Measurements from ENCODE around the gene KMT2D. TPM values are rescaled to one million over a fixed set of nuclear protein-coding genes. Genes with fewer than 3 reads are reported as not detected.
A peak's percentile ranks its signal among the peaks of the same experiment; 100 is the strongest.

Gene KMT2D
- total RNA-seq, 1 donor from 2014 or later, result 86.9 TPM

DNA sequence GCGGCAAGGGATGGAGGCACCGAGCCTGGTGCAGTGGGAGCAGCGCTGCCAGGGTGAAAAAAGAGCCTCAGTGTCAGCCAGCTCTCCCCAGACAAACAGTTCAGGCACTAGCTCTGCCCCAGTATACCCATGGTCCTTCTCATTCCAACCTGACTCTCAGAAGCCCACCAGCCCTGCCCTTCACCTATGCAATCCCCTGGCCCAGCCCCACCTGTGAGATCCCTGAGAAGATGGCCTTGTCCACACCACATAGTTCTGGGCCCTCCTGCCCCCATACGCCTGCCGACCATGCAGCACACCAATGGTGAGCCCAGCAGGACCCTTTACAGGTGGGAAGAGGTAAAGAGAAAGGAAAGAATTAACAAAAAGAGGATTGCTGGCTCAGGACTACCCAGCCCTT, 6.5 kb downstream of the KMT2D start:
- no peak for TF ChIP-seq EZH2 (IDR thresholded peaks at IDR 0.05; ENCODE audit: insufficient read depth, low read length)
- TF ChIP-seq, protein P1, sequence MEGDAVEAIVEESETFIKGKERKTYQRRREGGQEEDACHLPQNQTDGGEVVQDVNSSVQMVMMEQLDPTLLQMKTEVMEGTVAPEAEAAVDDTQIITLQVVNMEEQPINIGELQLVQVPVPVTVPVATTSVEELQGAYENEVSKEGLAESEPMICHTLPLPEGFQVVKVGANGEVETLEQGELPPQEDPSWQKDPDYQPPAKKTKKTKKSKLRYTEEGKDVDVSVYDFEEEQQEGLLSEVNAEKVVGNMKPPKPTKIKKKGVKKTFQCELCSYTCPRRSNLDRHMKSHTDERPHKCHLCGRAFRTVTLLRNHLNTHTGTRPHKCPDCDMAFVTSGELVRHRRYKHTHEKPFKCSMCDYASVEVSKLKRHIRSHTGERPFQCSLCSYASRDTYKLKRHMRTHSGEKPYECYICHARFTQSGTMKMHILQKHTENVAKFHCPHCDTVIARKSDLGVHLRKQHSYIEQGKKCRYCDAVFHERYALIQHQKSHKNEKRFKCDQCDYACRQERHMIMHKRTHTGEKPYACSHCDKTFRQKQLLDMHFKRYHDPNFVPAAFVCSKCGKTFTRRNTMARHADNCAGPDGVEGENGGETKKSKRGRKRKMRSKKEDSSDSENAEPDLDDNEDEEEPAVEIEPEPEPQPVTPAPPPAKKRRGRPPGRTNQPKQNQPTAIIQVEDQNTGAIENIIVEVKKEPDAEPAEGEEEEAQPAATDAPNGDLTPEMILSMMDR (IDR thresholded peaks at IDR 0.05; ENCODE audit: insufficient read depth, low read depth, low read length), result no peak
- Histone ChIP-seq H3K36me3 (ENCODE audit: insufficient read depth, low read length) (peaks cover 27% of the 10 kb centered on the region), H4K20me1 (ENCODE audit: insufficient read depth, low read length) (peaks cover 99% of the 10 kb centered on the region), H2AFZ (ENCODE audit: low read depth, low read length) (no peak overlapping the region), H3K4me3 (ENCODE audit: insufficient read depth, low read depth, low read length) (no peak overlapping the region), H3K9me3 (ENCODE audit: insufficient read depth, low read depth, low read length) (no peaks in the 10 kb centered on the region), H3K27ac (ENCODE audit: low read depth, low read length) (no peak overlapping the region), H3K9ac (ENCODE audit: low read length) (no peak overlapping the region), H3K27me3 (ENCODE audit: insufficient read depth, low read length) (no peaks in the 10 kb centered on the region), H3K4me2 (ENCODE audit: low read length) (no peak overlapping the region), H3K4me1 (ENCODE audit: insufficient read depth, low read length) (peaks cover 50% of the 10 kb centered on the region), H3K79me2 (ENCODE audit: insufficient read depth, low read length) (peaks cover 96% of the 10 kb centered on the region)
- no peaks in the 10 kb centered on the region for H3K9me3 Mint-ChIP-seq (ENCODE audit: unreplicated experiment)
- no peak overlapping the region for H3K4me3 Mint-ChIP-seq (ENCODE audit: unreplicated experiment)
- H3K36me3 Mint-ChIP-seq (ENCODE audit: low read depth, unreplicated experiment), result peaks cover 23% of the 10 kb centered on the region
- no peak for FAIRE-seq
- DNase-seq (ENCODE audit: low read depth), result no peak
- no peaks in the 10 kb centered on the region for H3K27me3 Mint-ChIP-seq (ENCODE audit: low read depth, unreplicated experiment)
- H3K27ac Mint-ChIP-seq (ENCODE audit: unreplicated experiment), result no peak overlapping the region
- peaks cover 46% of the 10 kb centered on the region for H3K4me1 Mint-ChIP-seq (ENCODE audit: low read depth, unreplicated experiment)

- Histone ChIP-seq H3K4me2 (ENCODE audit: low read length) (no peak overlapping the region), H3K36me3 (ENCODE audit: insufficient read depth, low read length) (peaks cover 42% of the 10 kb centered on the region), H4K20me1 (ENCODE audit: insufficient read depth, low read length) (peaks cover 99% of the 10 kb centered on the region), H3K27me3 (ENCODE audit: insufficient read depth, low read length) (no peaks in the 10 kb centered on the region), H3K27ac (ENCODE audit: low read depth, low read length) (no peak overlapping the region), H3K9me3 (ENCODE audit: insufficient read depth, low read depth, low read length) (no peaks in the 10 kb centered on the region), H3K9ac (ENCODE audit: low read length) (no peak overlapping the region), H3K79me2 (ENCODE audit: insufficient read depth, low read length) (peaks cover 95% of the 10 kb centered on the region), H3K4me1 (ENCODE audit: insufficient read depth, low read length) (peaks cover 38% of the 10 kb centered on the region), H3K4me3 (ENCODE audit: insufficient read depth, low read depth, low read length) (no peak overlapping the region), H2AFZ (ENCODE audit: low read depth, low read length) (no peak overlapping the region)
- no peaks in the 10 kb centered on the region for H3K9me3 Mint-ChIP-seq (ENCODE audit: unreplicated experiment)
- DNase-seq (ENCODE audit: low read depth) (no peak), FAIRE-seq (no peak)
- H3K4me3 Mint-ChIP-seq (ENCODE audit: unreplicated experiment), result no peak overlapping the region
- TF ChIP-seq, protein P1 (IDR thresholded peaks at IDR 0.05; ENCODE audit: insufficient read depth, low read depth, low read length), result no peak
- TF ChIP-seq EZH2 (IDR thresholded peaks at IDR 0.05; ENCODE audit: insufficient read depth, low read length), result no peak
- H3K36me3 Mint-ChIP-seq (ENCODE audit: low read depth, unreplicated experiment), result peaks cover 26% of the 10 kb centered on the region
- H3K27me3 Mint-ChIP-seq (ENCODE audit: low read depth, unreplicated experiment), result no peaks in the 10 kb centered on the region
- peaks cover 49% of the 10 kb centered on the region for H3K4me1 Mint-ChIP-seq (ENCODE audit: low read depth, unreplicated experiment)
- peak overlapping the region; percentile 26 for H3K27ac Mint-ChIP-seq (ENCODE audit: unreplicated experiment)
Observed at GRCh38 chr12:49052451-49053208, 8.0 kb downstream of the KMT2D start.

All from astrocyte (in vitro differentiated cells and primary cell).